ENCODE data around the gene SDK2.

SDK2 gene

GRCh38 chr17:73352261-73352660, 292.0 kb downstream of the SDK2 start:
- DNase-seq = no peak

- DNase-seq = no peak
Measured at GRCh38 chr17:73351764-73352163, 292.5 kb downstream of the SDK2 start.

- no peak for DNase-seq
Measured at GRCh38 chr17:73350864-73351263, 293.4 kb downstream of the SDK2 start.

GRCh38 chr17:73349647-73350046, 294.6 kb downstream of the SDK2 start:
- no peak for DNase-seq

- peak; percentile 72 for DNase-seq
Measured at GRCh38 chr17:73349138-73349537, 295.1 kb downstream of the SDK2 start.

- no peak for DNase-seq
Measured at GRCh38 chr17:73348829-73349095, 295.5 kb downstream of the SDK2 start.

- no peak for DNase-seq
Measured at GRCh38 chr17:73348018-73348828, 296.0 kb downstream of the SDK2 start.

GRCh38 chr17:73347351-73347750, 296.9 kb downstream of the SDK2 start:
- DNase-seq = no peak

GRCh38 chr17:73346501-73347162, 297.6 kb downstream of the SDK2 start:
- DNase-seq = no peak

- peak; percentile 45 for DNase-seq
Measured at GRCh38 chr17:73343739-73344454, 300.3 kb downstream of the SDK2 start.

GRCh38 chr17:73343168-73343634, 301.0 kb downstream of the SDK2 start:
- DNase-seq = peak; percentile 98

- DNase-seq = peak; percentile 75
Measured at GRCh38 chr17:73342541-73343167, 301.6 kb downstream of the SDK2 start.

GRCh38 chr17:73342050-73342522, 302.2 kb downstream of the SDK2 start:
- peak; percentile 95 for DNase-seq

- no peak for DNase-seq
Measured at GRCh38 chr17:73341350-73342049, 302.7 kb downstream of the SDK2 start.

- DNase-seq = no peak
Measured at GRCh38 chr17:73340093-73340596, 304.1 kb downstream of the SDK2 start.

GRCh38 chr17:73338566-73339197, 305.6 kb downstream of the SDK2 start:
- no peak for DNase-seq

- DNase-seq = peak; percentile 62
Measured at GRCh38 chr17:73338050-73338521, 306.2 kb downstream of the SDK2 start.

- DNase-seq = no peak
Measured at GRCh38 chr17:73337330-73337710, 306.9 kb downstream of the SDK2 start.

- DNase-seq = no peak
Measured at GRCh38 chr17:73336408-73337329, 307.6 kb downstream of the SDK2 start.

GRCh38 chr17:73335591-73336407, 308.4 kb downstream of the SDK2 start:
- DNase-seq = no peak
